ENCODE measurements around the gene BTD. TPM values are rescaled to one million over a fixed set of nuclear protein-coding genes. Genes with fewer than 3 reads are reported as not detected.

The BTD gene
- total and polyA plus RNA-seq, 9 donors = 19.8 to 44.1 (median 30.2) TPM

DNA sequence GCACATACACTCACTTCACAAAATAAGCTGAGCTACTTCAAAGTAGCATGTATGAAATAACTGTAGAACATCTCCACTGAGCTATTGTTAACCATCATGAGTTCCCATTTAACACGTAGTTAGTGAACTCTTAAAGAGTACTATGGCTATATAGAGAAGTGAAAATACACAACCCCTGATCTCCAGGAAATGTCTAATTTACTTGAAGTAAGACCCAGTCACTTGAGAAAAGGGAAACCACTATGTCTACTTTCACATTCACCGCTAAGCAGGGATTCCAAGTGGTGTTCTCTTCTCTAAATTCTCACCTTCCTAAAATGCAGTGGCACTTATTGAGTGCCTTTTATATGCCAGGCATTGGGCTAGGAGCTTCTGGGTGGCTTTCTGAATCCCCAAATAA is 45.0 kb upstream of the BTD start:
- Histone ChIP-seq H3K27ac (no peak overlapping the region), H3K36me3 (no peaks in the 10 kb centered on the region), H3K4me1 (ENCODE audit: insufficient read depth) (no peaks in the 10 kb centered on the region), H3K4me3 (no peak overlapping the region), H3K27me3 (no peaks in the 10 kb centered on the region), H3K9me3 (no peaks in the 10 kb centered on the region)
- 79 to 93% (median 88%) methylated on average over 2 of the region's 2 CpGs for WGBS, 3 donors
- intact Hi-C loops (cut with DNase I) = loop anchor here in 1 of 4 donors (5.0 to 10.0 kb wide), 2 partner anchors 132 to 354 kb away; partner anchors contain the start of genes EAF1 and METTL6
- TF ChIP-seq POLR2A (IDR thresholded peaks at IDR 0.05) (no peak), EP300 (IDR thresholded peaks at IDR 0.05) (no peak)
- TF ChIP-seq, protein P1, sequence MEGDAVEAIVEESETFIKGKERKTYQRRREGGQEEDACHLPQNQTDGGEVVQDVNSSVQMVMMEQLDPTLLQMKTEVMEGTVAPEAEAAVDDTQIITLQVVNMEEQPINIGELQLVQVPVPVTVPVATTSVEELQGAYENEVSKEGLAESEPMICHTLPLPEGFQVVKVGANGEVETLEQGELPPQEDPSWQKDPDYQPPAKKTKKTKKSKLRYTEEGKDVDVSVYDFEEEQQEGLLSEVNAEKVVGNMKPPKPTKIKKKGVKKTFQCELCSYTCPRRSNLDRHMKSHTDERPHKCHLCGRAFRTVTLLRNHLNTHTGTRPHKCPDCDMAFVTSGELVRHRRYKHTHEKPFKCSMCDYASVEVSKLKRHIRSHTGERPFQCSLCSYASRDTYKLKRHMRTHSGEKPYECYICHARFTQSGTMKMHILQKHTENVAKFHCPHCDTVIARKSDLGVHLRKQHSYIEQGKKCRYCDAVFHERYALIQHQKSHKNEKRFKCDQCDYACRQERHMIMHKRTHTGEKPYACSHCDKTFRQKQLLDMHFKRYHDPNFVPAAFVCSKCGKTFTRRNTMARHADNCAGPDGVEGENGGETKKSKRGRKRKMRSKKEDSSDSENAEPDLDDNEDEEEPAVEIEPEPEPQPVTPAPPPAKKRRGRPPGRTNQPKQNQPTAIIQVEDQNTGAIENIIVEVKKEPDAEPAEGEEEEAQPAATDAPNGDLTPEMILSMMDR (IDR thresholded peaks at IDR 0.05) = no peak
- no peak for DNase-seq

DNA sequence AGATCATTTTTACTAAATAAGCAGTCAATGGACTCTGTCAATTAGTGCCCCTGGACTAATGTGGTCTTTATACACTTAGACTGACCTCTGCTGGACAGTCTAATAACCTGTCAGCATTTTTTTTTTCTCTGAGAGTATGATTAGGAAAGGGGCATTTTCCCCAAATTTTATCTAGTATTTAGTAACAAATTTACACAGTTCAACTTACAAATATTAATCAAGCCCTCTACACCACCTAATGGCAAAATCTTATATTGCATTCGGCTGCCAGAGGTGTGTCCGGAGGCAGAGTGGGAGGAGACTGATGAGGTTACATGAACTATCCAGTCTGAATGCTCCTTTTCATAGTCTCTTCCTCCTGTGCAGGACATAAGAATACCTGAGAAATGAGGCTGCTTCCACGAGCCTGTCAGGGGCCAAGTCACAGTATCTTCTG is 44.0 kb upstream of the BTD start:
- Histone ChIP-seq H3K27me3 (no peaks in the 10 kb centered on the region), H3K4me1 (ENCODE audit: insufficient read depth) (no peaks in the 10 kb centered on the region), H3K27ac (no peak overlapping the region), H3K9me3 (no peaks in the 10 kb centered on the region), H3K4me3 (no peak overlapping the region), H3K36me3 (no peaks in the 10 kb centered on the region)
- peak in 2 of 5 donors; percentile 37 to 46 for DNase-seq
- TF ChIP-seq, protein P1 (IDR thresholded peaks at IDR 0.05) = peak in 2 of 3 donors; percentile 55 to 58
- TF ChIP-seq POLR2A (IDR thresholded peaks at IDR 0.05) (no peak), EP300 (IDR thresholded peaks at IDR 0.05) (no peak)
- 3 to 4% (median 3%) methylated on average over 3 of the region's 3 CpGs for WGBS, 3 donors
- intact Hi-C loops (cut with DNase I) = loop anchor here in 1 of 4 donors (5.0 to 10.0 kb wide), 2 partner anchors 133 to 355 kb away; partner anchors contain the start of genes EAF1 and METTL6

- intact Hi-C loops (cut with DNase I) = loop anchor here in 1 of 4 donors (5.0 to 10.0 kb wide), 2 partner anchors 134 to 356 kb away; partner anchors contain the start of genes EAF1 and METTL6
- no peaks in the 10 kb centered on the region for H3K4me1 ChIP-seq (ENCODE audit: insufficient read depth)
- H3K27ac ChIP-seq = no peak overlapping the region
- TF ChIP-seq EP300 (IDR thresholded peaks at IDR 0.05) (no peak), POLR2A (IDR thresholded peaks at IDR 0.05) (no peak)
- TF ChIP-seq, protein P1 (IDR thresholded peaks at IDR 0.05) = no peak
- no peaks in the 10 kb centered on the region for H3K36me3 ChIP-seq
- no peaks in the 10 kb centered on the region for H3K27me3 ChIP-seq
- no peak overlapping the region for H3K4me3 ChIP-seq
- DNase-seq = no peak
- WGBS, 3 donors = 80% methylated on average over 9 of the region's 9 CpGs
- no peaks in the 10 kb centered on the region for H3K9me3 ChIP-seq
Observed at GRCh38 chr3:15558581-15558980, 43.0 kb upstream of the BTD start.

- Histone ChIP-seq H3K4me1 (ENCODE audit: insufficient read depth) (no peaks in the 10 kb centered on the region), H3K4me3 (no peak overlapping the region), H3K36me3 (no peaks in the 10 kb centered on the region), H3K9me3 (no peaks in the 10 kb centered on the region), H3K27me3 (no peaks in the 10 kb centered on the region), H3K27ac (no peak overlapping the region)
- TF ChIP-seq EP300 (IDR thresholded peaks at IDR 0.05) = no peak
- TF ChIP-seq POLR2A (IDR thresholded peaks at IDR 0.05) = no peak
- TF ChIP-seq, protein P1 (IDR thresholded peaks at IDR 0.05) = no peak
- DNase-seq = no peak
- WGBS, 3 donors = 83 to 88% (median 83%) methylated on average over 5 of the region's 5 CpGs
- intact Hi-C loops (cut with DNase I) = loop anchor here in 2 of 4 donors (10.0 kb wide), 2 partner anchors 128 to 358 kb away; partner anchors contain the start of gene CAPN7 (in 1 of the 2)
Observed at GRCh38 chr3:15562560-15562959, 39.0 kb upstream of the BTD start.

Data from ovary (tissue), 9 donors.